Thoracic aorta endothelial cell (primary cell): ENCODE data around the gene ZNF106. TPM values are rescaled to one million over a fixed set of nuclear protein-coding genes. Genes with fewer than 3 reads are reported as not detected.

Experiments
- small RNA-seq: library from RNA; depleted of rRNA; stranded (forward); fragments of <200 nt; gene quantifications from one replicate; pipeline ENCODE3, GENCODE V24; 2012
- total RNA-seq: library from RNA; depleted of rRNA; stranded (reverse); fragments of >200 nt; gene quantifications from 2 replicates; pipeline ENCODE4 v1.2.3, GENCODE V29; 2012

The ZNF106 gene
- total RNA-seq, result 103 and 107 TPM in 2 replicates

GRCh38 chr15:42490671-42491538 lies at the start of gene ZNF106:
Gene ZNF106, minus strand, starts transcription at chr15:42491141. Its CDS starts 18,852 bp downstream, at chr15:42472289.

GRCh38 chr15:42495361-42496212 lies 4.6 kb upstream of the ZNF106 start, which contains the start of gene SNAP23:
Gene SNAP23, plus strand, starts transcription at chr15:42495634. Its CDS starts 16,213 bp downstream, at chr15:42511847.

Small RNAs within 50 kb of the gene (small RNA-seq; reads per million reads assigned to genes)
- gene RNU6-188P, result not detected

Other genes with a start within 250 kb of the ZNF106 start
- gene GANC, start 217.9 kb downstream of the ZNF106 start, total RNA-seq, result 16.2 and 20.0 TPM in 2 replicates
- 54.5 and 63.8 TPM in 2 replicates for gene TMEM87A, start 217.7 kb downstream of the ZNF106 start, total RNA-seq
- gene CAPN3, start 131.6 kb downstream of the ZNF106 start, total RNA-seq, result 0.27 and 0.57 TPM in 2 replicates
- 247 and 250 TPM in 2 replicates for gene SNAP23, start 4.5 kb upstream of the ZNF106 start, total RNA-seq
- 25.0 and 28.4 TPM in 2 replicates for gene LRRC57, start 57.7 kb upstream of the ZNF106 start, total RNA-seq
- gene HAUS2, start 57.7 kb upstream of the ZNF106 start, total RNA-seq, result 71.7 and 83.9 TPM in 2 replicates
- 13.2 and 15.2 TPM in 2 replicates for gene STARD9, start 84.5 kb upstream of the ZNF106 start, total RNA-seq
- 9.0 and 13.0 TPM in 2 replicates for gene CDAN1, start 246.0 kb upstream of the ZNF106 start, total RNA-seq